WERI-Rb-1 (cell line): ENCODE data around the gene GLIS1.

Experiments used
- DNase-seq: peaks from one replicate; pipeline ENCODE4 v3.0.0-alpha.2; 2020
- H3K27ac ChIP-seq: fragments of 250-450 bp; sonication (Bioruptor Pico); 2 replicates; pipeline ENCODE4 v1.5.1; 2020; ENCODE audit warnings: mild to moderate bottlenecking, moderate library complexity
- H3K27me3 ChIP-seq: fragments of 250-450 bp; sonication (Bioruptor Pico); 2 replicates; pipeline ENCODE4 v1.5.1; 2021; ENCODE audit warnings: mild to moderate bottlenecking, low read depth, moderate library complexity; ENCODE audit not compliant: insufficient read depth, severe bottlenecking
- H3K36me3 ChIP-seq: fragments of 250-450 bp; sonication (Bioruptor Pico); 2 replicates; pipeline ENCODE4 v1.5.1; 2020; ENCODE audit warnings: mild to moderate bottlenecking, moderate library complexity
- H3K4me3 ChIP-seq: 2 replicates; pipeline ENCODE4 v1.5.1; 2011; ENCODE audit warnings: low read depth, mild to moderate bottlenecking, control low read depth, low read length
- H3K9me3 ChIP-seq: fragments of 250-450 bp; sonication (Bioruptor Pico); 2 replicates; pipeline ENCODE4 v1.5.1; 2021; ENCODE audit warnings: mild to moderate bottlenecking, moderate library complexity; ENCODE audit not compliant: severe bottlenecking
- CTCF ChIP-seq: IDR thresholded peaks from 2 replicates; pipeline ENCODE4 v1.5.1; 2011; ENCODE audit warnings: low read depth, mild to moderate bottlenecking, control low read depth, inconsistent platforms, low read length

GLIS1 gene

GRCh38 chr1:53695116-53695515 lies 43.8 kb downstream of the GLIS1 start:
- Histone ChIP-seq H3K27ac (no peak overlapping the region), H3K36me3 (no peaks in the 10 kb centered on the region), H3K4me3 (no peak overlapping the region), H3K9me3 (no peaks in the 10 kb centered on the region), H3K27me3 (no peaks in the 10 kb centered on the region)
- no peak for TF ChIP-seq CTCF
- no peak for DNase-seq

- no peak for TF ChIP-seq CTCF
- no peaks in the 10 kb centered on the region for H3K36me3 ChIP-seq
- H3K27me3 ChIP-seq, result no peaks in the 10 kb centered on the region
Measured at GRCh38 chr1:53694718-53695091, 44.3 kb downstream of the GLIS1 start.

GRCh38 chr1:53693773-53694717 lies 44.9 kb downstream of the GLIS1 start:
- no peak for DNase-seq
- Histone ChIP-seq H3K27ac (no peak overlapping the region), H3K27me3 (no peaks in the 10 kb centered on the region), H3K4me3 (no peak overlapping the region), H3K36me3 (no peaks in the 10 kb centered on the region), H3K9me3 (no peaks in the 10 kb centered on the region)
- TF ChIP-seq CTCF, result no peak

More at GRCh38 chr1:53694718-53695091, 44.3 kb downstream of the GLIS1 start:
- Histone ChIP-seq H3K27ac (no peak overlapping the region), H3K4me3 (no peak overlapping the region), H3K9me3 (no peaks in the 10 kb centered on the region)
- no peak for DNase-seq

- Histone ChIP-seq H3K4me3 (no peak overlapping the region), H3K27me3 (no peaks in the 10 kb centered on the region), H3K36me3 (no peaks in the 10 kb centered on the region), H3K9me3 (no peaks in the 10 kb centered on the region), H3K27ac (no peak overlapping the region)
- no peak for TF ChIP-seq CTCF
- no peak for DNase-seq
Measured at GRCh38 chr1:53693339-53693738, 45.6 kb downstream of the GLIS1 start.

- Histone ChIP-seq H3K9me3 (no peaks in the 10 kb centered on the region), H3K27ac (no peak overlapping the region), H3K4me3 (no peak overlapping the region), H3K27me3 (no peaks in the 10 kb centered on the region), H3K36me3 (no peaks in the 10 kb centered on the region)
- no peak for TF ChIP-seq CTCF
- no peak for DNase-seq
Measured at GRCh38 chr1:53691326-53691725, 47.6 kb downstream of the GLIS1 start.

- Histone ChIP-seq H3K36me3 (no peaks in the 10 kb centered on the region), H3K4me3 (no peak overlapping the region), H3K27me3 (no peaks in the 10 kb centered on the region), H3K27ac (no peak overlapping the region), H3K9me3 (no peaks in the 10 kb centered on the region)
- TF ChIP-seq CTCF, result no peak
- no peak for DNase-seq
Measured at GRCh38 chr1:53690411-53690810, 48.6 kb downstream of the GLIS1 start.
